Lung (tissue), 12 donors: ENCODE data around the gene IFRD2. TPM values are rescaled to one million over a fixed set of nuclear protein-coding genes. Genes with fewer than 3 reads are reported as not detected.

ENCODE experiments used
- ATAC-seq: fragments of 200-7000 bp; cut with Tn5 transposase; one replicate; pipeline ENCODE4 v1.9.1; 2020; ENCODE audit warnings: moderate number of reproducible peaks; ENCODE audit not compliant: insufficient read depth, low FRiP score
- DNase-seq, 3 donors: peaks; one replicate each; pipeline ENCODE4 v3.0.0-alpha.2; 2013 to 2017
- H3K27ac ChIP-seq, 2 donors: one replicate each; pipeline ENCODE4 v1.5.1; 2013; ENCODE audit warnings: mild to moderate bottlenecking in 2 of 2, moderate library complexity in 2 of 2, control low read depth in 1 of 2, inconsistent platforms in 1 of 2, low read depth in 1 of 2, low read length in 1 of 2
- H3K27me3 ChIP-seq, 3 donors: one replicate each; pipeline ENCODE4 v1.5.1; 2013; ENCODE audit warnings: low read length in 2 of 3; ENCODE audit not compliant: control insufficient read depth in 3 of 3, insufficient read depth in 3 of 3
- H3K36me3 ChIP-seq, 4 donors: one replicate each; pipeline ENCODE4 v1.5.1; 2013; ENCODE audit warnings: low read length in 4 of 4, mild to moderate bottlenecking in 1 of 4, moderate library complexity in 1 of 4; ENCODE audit not compliant: control insufficient read depth in 4 of 4, insufficient read depth in 4 of 4
- H3K4me1 ChIP-seq, 5 donors: one replicate each; pipeline ENCODE4 v1.5.1; 2013; ENCODE audit warnings: low read length in 5 of 5, mild to moderate bottlenecking in 2 of 5, moderate library complexity in 1 of 5; ENCODE audit not compliant: control insufficient read depth in 5 of 5, insufficient read depth in 5 of 5
- H3K4me3 ChIP-seq: one replicate; pipeline ENCODE4 v1.5.1; 2013; ENCODE audit warnings: mild to moderate bottlenecking, control low read depth, moderate library complexity
- H3K9ac ChIP-seq, 2 donors: one replicate each; pipeline ENCODE4 v1.5.1; 2013; ENCODE audit warnings: low read length in 2 of 2, control low read depth in 1 of 2; ENCODE audit not compliant: insufficient read depth in 1 of 2
- H3K9me3 ChIP-seq, 4 donors: one replicate each; pipeline ENCODE4 v1.5.1; 2013; ENCODE audit warnings: low read length in 3 of 4, mild to moderate bottlenecking in 1 of 4, moderate library complexity in 1 of 4; ENCODE audit not compliant: control insufficient read depth in 4 of 4, insufficient read depth in 3 of 4
- WGBS, 2 donors: extraction: QIAGEN DNeasy Blood & Tissue Kit; methylation state at CpG; one replicate each; pipeline ENCODE4 v1.1.7; 2013; 5-methylcytosine and 5-hydroxymethylcytosine counted together
- polyA plus RNA-seq, 2 donors: library from polyadenylated mRNA; stranded (reverse); fragments of 200-250 nt; gene quantifications; one replicate each; pipeline ENCODE4 v1.2.1, GENCODE V29; 2013
- total RNA-seq, 2 donors: library from RNA; depleted of rRNA in 1 of 2; stranded (reverse); fragments of >200 nt in 1 of 2; gene quantifications; one replicate each; pipeline ENCODE4 v1.2.1, GENCODE V29; 2014 to 2021
- TF ChIP-seq, protein P1 (sequence below): IDR thresholded peaks from 2 replicates; pipeline ENCODE4 v1.5.1; 2012; ENCODE audit warnings: mild to moderate bottlenecking; ENCODE audit errors: control extremely low read depth, extremely low read depth
- donor health status: control.
- donor health status: control.
- donor health status: Bipolar disorder and iron deficiency.
- donor health status: healthy.
- donor health status: DM: yes; HTN: yes; CAD: no.

IFRD2 gene
- total and polyA plus RNA-seq, 4 donors, result 14.7 to 107 (median 95.1) TPM

DNA sequence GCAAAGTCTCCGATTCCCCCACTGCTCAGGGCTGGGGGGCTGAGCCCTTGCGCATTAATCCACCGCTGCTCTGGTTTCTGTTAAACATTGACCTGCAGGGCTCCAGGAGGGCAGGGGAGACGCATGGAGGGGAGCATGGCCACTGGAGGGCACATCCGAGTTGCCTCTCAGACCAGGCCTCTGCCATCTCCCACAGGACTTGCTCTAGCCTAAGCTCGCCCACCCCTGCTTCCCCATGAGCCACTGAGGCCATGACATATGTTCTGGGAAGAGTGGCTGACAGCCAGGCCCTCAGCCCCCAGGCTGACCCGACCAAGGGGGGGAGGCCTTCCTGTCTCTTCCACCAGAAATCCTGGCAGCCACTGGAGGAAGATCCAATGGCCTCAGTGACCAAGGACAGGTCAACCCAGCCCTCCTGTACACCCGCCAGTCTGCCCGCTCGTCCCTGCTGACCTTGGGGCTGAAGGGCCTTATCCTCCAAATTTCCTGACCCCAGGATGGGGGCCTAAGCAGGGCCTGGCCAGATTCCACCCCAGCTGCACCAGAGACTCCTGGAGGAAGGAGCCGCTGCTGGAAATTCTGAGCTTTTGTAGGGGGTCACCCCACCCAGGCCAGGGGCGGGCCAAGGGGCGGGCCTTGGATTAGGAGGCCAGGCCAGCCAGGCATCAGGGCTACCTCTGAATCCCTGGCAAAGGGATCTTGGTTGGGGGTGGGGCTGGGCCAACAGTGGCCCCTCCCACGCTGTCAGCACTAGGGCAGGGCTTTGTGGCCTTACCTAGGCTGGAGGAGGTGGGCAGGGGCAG lies 11.0 kb upstream of the IFRD2 start, which contains the start of gene HYAL1:
HYAL1 (minus strand) TSS at position 562 of the 803 bp plus-strand sequence. CDS start 618 bp downstream, outside the sequence.
- Histone ChIP-seq H3K4me3 (peak within 1 kb of the TSS; percentile 18), H3K27ac (peak within 1 kb of the TSS; percentile 83 to 84), H3K27me3 (no peaks in the 10 kb centered on the region), H3K36me3 (no peaks in the 10 kb centered on the region), H3K9ac (no peak within 1 kb of the TSS), H3K9me3 (no peaks in the 10 kb centered on the region), H3K4me1 (peaks cover 10 to 28% (median 17%) of the 10 kb centered on the region in 5 donors)
- TF ChIP-seq, protein P1, sequence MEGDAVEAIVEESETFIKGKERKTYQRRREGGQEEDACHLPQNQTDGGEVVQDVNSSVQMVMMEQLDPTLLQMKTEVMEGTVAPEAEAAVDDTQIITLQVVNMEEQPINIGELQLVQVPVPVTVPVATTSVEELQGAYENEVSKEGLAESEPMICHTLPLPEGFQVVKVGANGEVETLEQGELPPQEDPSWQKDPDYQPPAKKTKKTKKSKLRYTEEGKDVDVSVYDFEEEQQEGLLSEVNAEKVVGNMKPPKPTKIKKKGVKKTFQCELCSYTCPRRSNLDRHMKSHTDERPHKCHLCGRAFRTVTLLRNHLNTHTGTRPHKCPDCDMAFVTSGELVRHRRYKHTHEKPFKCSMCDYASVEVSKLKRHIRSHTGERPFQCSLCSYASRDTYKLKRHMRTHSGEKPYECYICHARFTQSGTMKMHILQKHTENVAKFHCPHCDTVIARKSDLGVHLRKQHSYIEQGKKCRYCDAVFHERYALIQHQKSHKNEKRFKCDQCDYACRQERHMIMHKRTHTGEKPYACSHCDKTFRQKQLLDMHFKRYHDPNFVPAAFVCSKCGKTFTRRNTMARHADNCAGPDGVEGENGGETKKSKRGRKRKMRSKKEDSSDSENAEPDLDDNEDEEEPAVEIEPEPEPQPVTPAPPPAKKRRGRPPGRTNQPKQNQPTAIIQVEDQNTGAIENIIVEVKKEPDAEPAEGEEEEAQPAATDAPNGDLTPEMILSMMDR, result no peak
- 43 to 69% methylated on average over 14 of the region's 14 CpGs for WGBS, 2 donors
- peak; percentile 17 for ATAC-seq
- DNase-seq, result peak; percentile 30 to 56 (median 48)

DNA sequence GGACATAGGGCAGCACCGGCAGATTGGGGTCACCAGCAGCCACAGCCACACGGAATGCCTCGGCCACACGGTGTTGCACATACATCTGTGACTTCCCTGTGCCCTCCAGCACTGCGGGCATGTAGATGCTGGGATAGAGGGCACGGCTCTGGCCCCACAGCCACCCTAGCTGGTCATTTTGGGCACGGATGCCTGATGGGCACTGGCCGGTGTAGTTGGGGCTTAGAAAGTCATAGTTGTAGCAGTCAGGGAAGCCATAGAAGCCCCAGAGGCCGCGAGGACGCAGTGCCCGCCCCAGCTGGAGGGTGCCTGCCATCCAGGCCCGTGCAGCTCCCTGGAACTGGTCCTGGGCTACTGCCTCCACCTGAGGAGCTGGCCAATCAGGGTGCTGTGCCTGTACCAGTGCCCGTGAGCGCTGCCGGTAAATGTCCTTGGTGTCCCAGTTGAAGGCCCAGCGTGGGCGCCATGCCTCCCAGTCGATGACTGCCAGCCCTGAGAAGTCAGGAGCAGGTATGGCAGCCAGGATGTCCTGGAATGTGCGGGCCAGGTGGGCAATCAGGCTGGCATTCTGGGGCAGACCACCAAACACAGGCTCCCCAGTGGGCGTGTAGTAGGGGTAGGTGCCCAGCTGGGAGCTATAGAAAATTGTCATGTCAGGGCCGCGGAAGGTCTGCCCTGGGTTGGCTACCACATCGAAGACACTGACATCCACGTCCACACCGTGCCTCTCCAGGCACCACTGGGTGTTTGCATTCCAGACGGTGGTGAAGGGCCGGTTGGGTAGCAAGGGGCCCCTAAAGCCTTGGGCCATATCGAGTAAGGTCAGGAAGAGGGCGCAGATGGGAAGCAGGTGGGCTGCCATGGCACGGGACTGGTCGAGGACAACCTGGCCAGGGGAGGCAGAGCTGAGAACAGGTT lies 10.1 kb upstream of the IFRD2 start:
- H3K9me3 ChIP-seq, result no peaks in the 10 kb centered on the region
- DNase-seq, result no peak
- no peak for ATAC-seq
- H3K4me3 ChIP-seq, result peak overlapping the region; percentile 11
- H3K4me1 ChIP-seq, result peaks cover 10 to 31% (median 17%) of the 10 kb centered on the region in 5 donors
- H3K27ac ChIP-seq, result peak overlapping the region; percentile 83 to 84
- no peaks in the 10 kb centered on the region for H3K27me3 ChIP-seq
- TF ChIP-seq, protein P1, result no peak
- H3K9ac ChIP-seq, result no peak overlapping the region
- H3K36me3 ChIP-seq, result no peaks in the 10 kb centered on the region
- 84 to 89% methylated on average over 32 of the region's 32 CpGs for WGBS, 2 donors

- ATAC-seq (no peak), DNase-seq (no peak)
- Histone ChIP-seq H3K27ac (peak overlapping the region; percentile 85 to 95), H3K9ac (no peak overlapping the region), H3K4me3 (no peak overlapping the region), H3K4me1 (peaks cover 10 to 31% (median 17%) of the 10 kb centered on the region in 5 donors), H3K9me3 (no peaks in the 10 kb centered on the region), H3K27me3 (no peaks in the 10 kb centered on the region), H3K36me3 (peaks cover 0 to 4% (median 0%) of the 10 kb centered on the region in 4 donors)
- WGBS, 2 donors, result 81 to 84% methylated on average over 6 of the region's 6 CpGs
- TF ChIP-seq, protein P1, result no peak
These were observed 8.5 kb upstream of the IFRD2 start for GRCh38 chr3:50300681-50301254.
